HUES64 (cell line): ENCODE measurements around the gene MTREX.

Source experiments
- H3K27ac ChIP-seq: 2 replicates; pipeline ENCODE4 v1.7.0; 2013; ENCODE audit warnings: low read depth, low read length, inconsistent platforms
- H3K27me3 ChIP-seq: 2 replicates; pipeline ENCODE4 v1.6.1; 2013; ENCODE audit warnings: mild to moderate bottlenecking, low read length; ENCODE audit not compliant: insufficient read depth
- H3K36me3 ChIP-seq: 2 replicates; pipeline ENCODE4 v1.6.1; 2013; ENCODE audit warnings: mild to moderate bottlenecking, low read length; ENCODE audit not compliant: insufficient read depth
- H3K4me1 ChIP-seq: 2 replicates; pipeline ENCODE4 v1.6.1; 2013; ENCODE audit warnings: mild to moderate bottlenecking, low read length, moderate library complexity; ENCODE audit not compliant: insufficient read depth
- H3K4me3 ChIP-seq: 2 replicates; pipeline ENCODE4 v1.5.1; 2013; ENCODE audit warnings: mild to moderate bottlenecking, low read length, moderate library complexity
- H3K9ac ChIP-seq: 2 replicates; pipeline ENCODE4 v1.6.1; 2013; ENCODE audit warnings: mild to moderate bottlenecking, low read depth, low read length
- H3K9me3 ChIP-seq: 2 replicates; pipeline ENCODE4 v1.6.1; 2013; ENCODE audit warnings: low read depth, low read length; ENCODE audit not compliant: insufficient read depth
- WGBS: fragments of 150-250, 120-280 bp; methylation state at CpG from one replicate; pipeline ENCODE4 v1.1.7; 2013; ENCODE audit warnings: missing lambda C conversion rate; 5-methylcytosine and 5-hydroxymethylcytosine counted together

Gene MTREX

GRCh38 chr5:55350754-55351153 lies 43.0 kb downstream of the MTREX start:
- Histone ChIP-seq H3K4me1 (no peaks in the 10 kb centered on the region), H3K4me3 (no peak overlapping the region), H3K9ac (no peak overlapping the region), H3K9me3 (peaks cover 5% of the 10 kb centered on the region; the same call in 1 of the 2 replicates), H3K36me3 (peaks cover 100% of the 10 kb centered on the region), H3K27me3 (no peaks in the 10 kb centered on the region), H3K27ac (no peak overlapping the region)
- WGBS: no CpG with 5 or more reads among the region's 1 CpG

- peaks cover 87% of the 10 kb centered on the region for H3K36me3 ChIP-seq
- no peaks in the 10 kb centered on the region for H3K9me3 ChIP-seq
- WGBS: 93% methylated on average over 4 of the region's 4 CpGs
- H3K27ac ChIP-seq: no peak overlapping the region
- H3K4me1 ChIP-seq: no peaks in the 10 kb centered on the region
- H3K27me3 ChIP-seq: no peaks in the 10 kb centered on the region
- no peak overlapping the region for H3K4me3 ChIP-seq
- H3K9ac ChIP-seq: no peak overlapping the region
Observed at GRCh38 chr5:55356896-55357295, 49.1 kb downstream of the MTREX start.

GRCh38 chr5:55360190-55360589 lies 52.4 kb downstream of the MTREX start:
- H3K4me3 ChIP-seq: no peak overlapping the region
- H3K9ac ChIP-seq: no peak overlapping the region
- no peaks in the 10 kb centered on the region for H3K4me1 ChIP-seq
- no peak overlapping the region for H3K27ac ChIP-seq
- no peaks in the 10 kb centered on the region for H3K9me3 ChIP-seq
- no peaks in the 10 kb centered on the region for H3K27me3 ChIP-seq
- 100% methylated on average over 2 of the region's 2 CpGs for WGBS
- H3K36me3 ChIP-seq: peaks cover 63% of the 10 kb centered on the region

- Histone ChIP-seq H3K4me1 (no peaks in the 10 kb centered on the region), H3K36me3 (peaks cover 58% of the 10 kb centered on the region)
- 93% methylated on average over 3 of the region's 3 CpGs for WGBS
Observed at GRCh38 chr5:55363856-55364255, 56.1 kb downstream of the MTREX start.

GRCh38 chr5:55364537-55365055 lies 56.8 kb downstream of the MTREX start:
- H3K4me3 ChIP-seq: no peak overlapping the region
- peaks cover 58% of the 10 kb centered on the region for H3K36me3 ChIP-seq
- H3K9ac ChIP-seq: no peak overlapping the region
- WGBS: 98% methylated on average over 3 of the region's 4 CpGs
- no peaks in the 10 kb centered on the region for H3K9me3 ChIP-seq
- no peaks in the 10 kb centered on the region for H3K4me1 ChIP-seq
- no peaks in the 10 kb centered on the region for H3K27me3 ChIP-seq
- H3K27ac ChIP-seq: no peak overlapping the region

More at GRCh38 chr5:55363856-55364255, 56.1 kb downstream of the MTREX start:
- H3K27ac ChIP-seq: no peak overlapping the region
- no peak overlapping the region for H3K9ac ChIP-seq
- no peaks in the 10 kb centered on the region for H3K9me3 ChIP-seq
- no peak overlapping the region for H3K4me3 ChIP-seq
- H3K27me3 ChIP-seq: no peaks in the 10 kb centered on the region

- Histone ChIP-seq H3K4me3 (no peak overlapping the region), H3K27ac (no peak overlapping the region), H3K9me3 (peaks cover 31% of the 10 kb centered on the region), H3K9ac (no peak overlapping the region), H3K27me3 (no peaks in the 10 kb centered on the region), H3K4me1 (no peaks in the 10 kb centered on the region), H3K36me3 (peaks cover 89% of the 10 kb centered on the region)
- 92% methylated on average over 1 of the region's 1 CpG for WGBS
Observed at GRCh38 chr5:55370291-55370925, 62.6 kb downstream of the MTREX start.

GRCh38 chr5:55371145-55371544 lies 63.4 kb downstream of the MTREX start:
- no peaks in the 10 kb centered on the region for H3K27me3 ChIP-seq

GRCh38 chr5:55372130-55372925 lies 64.5 kb downstream of the MTREX start:
- 98% methylated on average over 7 of the region's 7 CpGs for WGBS
- Histone ChIP-seq H3K9ac (no peak overlapping the region), H3K9me3 (peaks cover 31% of the 10 kb centered on the region), H3K27me3 (no peaks in the 10 kb centered on the region), H3K27ac (no peak overlapping the region), H3K36me3 (peaks cover 84% of the 10 kb centered on the region), H3K4me1 (no peaks in the 10 kb centered on the region), H3K4me3 (no peak overlapping the region)

More at GRCh38 chr5:55371145-55371544, 63.4 kb downstream of the MTREX start:
- Histone ChIP-seq H3K27ac (no peak overlapping the region), H3K4me3 (no peak overlapping the region), H3K9me3 (peaks cover 31% of the 10 kb centered on the region), H3K36me3 (peaks cover 91% of the 10 kb centered on the region), H3K9ac (no peak overlapping the region), H3K4me1 (no peaks in the 10 kb centered on the region)
- WGBS: 100% methylated on average over 1 of the region's 1 CpG

- Histone ChIP-seq H3K27me3 (no peaks in the 10 kb centered on the region), H3K36me3 (peaks cover 85% of the 10 kb centered on the region), H3K27ac (no peak overlapping the region), H3K4me3 (no peak overlapping the region), H3K9ac (no peak overlapping the region), H3K4me1 (no peaks in the 10 kb centered on the region), H3K9me3 (0 out of 2 replicates have a peak, but pooled peaks cover 11% of the 10 kb centered on the region)
- 93% methylated on average over 1 of the region's 1 CpG for WGBS
Observed at GRCh38 chr5:55377810-55378209, 70.0 kb downstream of the MTREX start.

- Histone ChIP-seq H3K9me3 (no peaks in the 10 kb centered on the region), H3K9ac (no peak overlapping the region), H3K4me1 (peaks cover under 1% of the 10 kb centered on the region; the same call in 1 of the 2 replicates), H3K36me3 (peaks cover 87% of the 10 kb centered on the region), H3K4me3 (no peak overlapping the region), H3K27ac (no peak overlapping the region), H3K27me3 (no peaks in the 10 kb centered on the region)
Observed at GRCh38 chr5:55383254-55383653, 75.5 kb downstream of the MTREX start.

GRCh38 chr5:55384072-55384471 lies 76.3 kb downstream of the MTREX start:
- Histone ChIP-seq H3K9ac (no peak overlapping the region), H3K4me3 (no peak overlapping the region), H3K36me3 (peaks cover 87% of the 10 kb centered on the region), H3K9me3 (no peaks in the 10 kb centered on the region), H3K27ac (no peak overlapping the region), H3K27me3 (no peaks in the 10 kb centered on the region), H3K4me1 (peaks cover 5% of the 10 kb centered on the region; the same call in 1 of the 2 replicates)
- 96% methylated on average over 2 of the region's 2 CpGs for WGBS
